ENCODE data around the gene ACO2.
"Not testable (repeated sequence)": the region's sequence is repeated elsewhere in the genome, so short reads cannot be mapped to it uniquely, and the experiment has no call there.

Gene ACO2

DNA sequence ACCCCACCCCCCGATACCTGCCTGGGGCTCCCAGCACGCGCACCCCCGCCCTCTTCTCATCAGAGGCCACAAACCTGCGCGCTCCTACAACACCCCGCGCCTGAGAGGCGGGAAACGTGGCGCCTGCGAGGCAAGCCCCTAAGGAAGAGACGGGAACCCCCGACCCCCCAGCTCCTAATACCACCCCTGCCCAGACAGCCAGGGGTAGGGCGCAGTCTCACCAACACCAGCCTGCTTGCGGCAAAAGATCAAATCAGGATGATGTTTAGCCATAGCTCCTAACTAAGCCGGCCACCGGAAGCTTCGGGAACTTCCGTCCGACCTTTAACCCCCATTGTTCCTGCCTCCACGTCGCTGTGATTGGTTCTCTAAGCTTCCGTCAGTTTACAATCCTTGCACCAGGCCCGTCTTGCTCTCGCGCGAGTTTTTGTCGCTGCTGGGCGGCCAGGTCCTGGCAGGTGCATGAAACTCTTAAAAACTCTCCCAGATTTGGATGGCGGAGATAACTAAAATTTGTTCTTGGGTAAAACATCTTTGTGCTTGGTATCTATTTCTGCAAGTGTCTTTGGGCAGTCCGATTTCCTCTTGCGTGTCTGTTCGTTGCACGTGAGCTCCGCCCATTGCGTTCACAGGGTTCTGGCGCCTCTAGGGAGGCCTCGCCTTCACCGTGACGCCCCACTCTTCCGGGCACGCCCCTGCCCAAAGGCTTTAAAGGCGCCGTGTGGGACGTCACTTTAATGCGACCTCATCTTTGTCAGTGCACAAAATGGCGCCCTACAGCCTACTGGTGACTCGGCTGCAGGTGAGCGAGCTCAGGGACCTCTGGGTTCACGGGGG lies at the start of gene ACO2, which contains the start of gene PHF5A:
ACO2 (plus strand) TSS at position 737 of the 837 bp plus-strand sequence; CDS start at position 767, 30 bp downstream.
PHF5A (minus strand) TSS at position 312 of the 837 bp plus-strand sequence; CDS start at position 273, 39 bp downstream.
- DNase-seq, result peak; percentile 96 to 98

DNA sequence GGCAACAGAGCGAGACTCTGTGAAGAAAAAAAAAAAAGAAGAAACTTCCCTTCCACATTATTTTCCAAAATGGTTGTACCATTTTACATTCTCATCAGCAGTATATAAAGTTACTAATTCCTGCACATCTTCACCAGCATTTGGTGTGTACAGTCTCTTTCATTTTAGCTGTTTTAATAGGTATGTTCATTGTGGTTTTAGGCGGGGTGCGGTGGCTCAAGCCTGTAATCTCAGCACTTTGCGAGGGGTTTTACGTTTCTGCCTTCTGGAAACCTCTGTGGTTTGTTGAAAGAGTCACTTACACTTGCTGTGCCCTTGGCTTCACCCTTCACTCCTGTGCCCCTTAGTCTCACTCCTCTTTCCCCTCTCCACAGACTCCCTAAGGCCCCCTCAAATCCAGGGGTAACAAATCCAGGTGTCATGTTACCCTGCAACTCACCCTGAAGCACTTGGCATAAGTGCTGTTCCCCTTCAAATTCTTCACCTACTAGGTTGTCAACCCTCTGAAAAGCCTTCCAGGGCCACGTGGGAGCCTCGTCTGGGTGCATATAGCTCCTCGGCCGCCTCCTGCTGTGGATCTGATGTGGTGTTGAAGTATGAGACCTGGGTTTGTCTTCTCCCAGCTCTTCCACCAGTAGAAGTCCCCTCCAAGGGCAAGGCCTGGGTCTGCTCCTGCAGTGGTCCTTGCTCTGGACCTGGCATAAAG lies 43.1 kb upstream of the ACO2 start:
- peak in 1 of 2 donors; percentile 55 for DNase-seq

DNA sequence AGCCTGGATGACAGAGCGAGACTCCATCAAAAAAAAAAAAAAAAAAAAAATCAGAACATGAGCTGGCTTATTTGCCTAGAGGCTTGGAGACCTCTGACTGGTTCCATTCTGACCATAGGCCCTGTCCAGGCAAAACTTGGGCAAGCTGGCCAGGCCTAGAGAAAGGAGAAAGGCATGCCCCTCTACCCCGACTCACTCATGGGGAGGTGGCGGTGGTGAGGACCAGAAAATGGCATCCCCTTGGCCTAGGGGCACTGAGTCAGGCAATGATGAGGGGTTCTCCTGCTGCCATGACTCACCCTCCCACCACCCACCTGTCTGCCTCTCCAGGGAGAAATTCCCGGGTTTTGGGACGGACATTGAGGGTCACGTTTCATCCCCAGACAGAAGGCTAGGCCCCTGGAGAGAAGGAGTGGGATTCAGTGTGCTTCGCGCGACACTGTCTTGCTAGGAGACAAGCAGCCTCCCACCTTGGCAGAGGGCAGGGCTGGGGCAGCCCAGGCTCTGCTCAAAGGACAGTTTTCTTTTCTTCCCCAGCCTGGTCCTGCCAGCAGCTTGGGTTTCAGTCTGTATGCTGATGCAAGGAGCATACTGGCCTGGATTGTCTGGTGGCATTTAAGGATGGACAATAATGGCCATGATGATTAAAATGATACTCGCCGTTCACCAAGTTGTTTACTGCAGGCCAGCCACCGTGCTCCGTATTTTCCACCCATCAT lies 39.5 kb upstream of the ACO2 start:
- no peak for DNase-seq

DNA sequence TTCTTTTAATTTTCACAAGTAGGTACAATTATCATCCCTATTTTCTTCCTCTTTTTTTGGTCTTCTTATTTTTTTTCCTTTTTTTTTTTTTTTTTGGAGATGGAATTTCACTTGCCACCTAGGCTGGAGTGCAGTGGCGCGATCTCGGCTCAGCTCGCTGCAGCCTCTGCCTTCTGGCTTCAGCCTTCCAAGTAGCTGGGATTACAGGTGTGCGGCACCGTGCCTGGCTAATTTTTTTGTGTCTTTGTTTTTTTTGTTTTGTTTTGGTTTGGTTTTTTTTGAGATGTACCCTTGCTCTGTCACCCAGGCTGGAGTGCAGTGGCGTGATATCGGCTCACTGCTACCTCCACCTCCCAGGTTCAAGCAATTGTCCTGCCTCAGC lies 39.0 kb upstream of the ACO2 start:
- no peak for DNase-seq

DNA sequence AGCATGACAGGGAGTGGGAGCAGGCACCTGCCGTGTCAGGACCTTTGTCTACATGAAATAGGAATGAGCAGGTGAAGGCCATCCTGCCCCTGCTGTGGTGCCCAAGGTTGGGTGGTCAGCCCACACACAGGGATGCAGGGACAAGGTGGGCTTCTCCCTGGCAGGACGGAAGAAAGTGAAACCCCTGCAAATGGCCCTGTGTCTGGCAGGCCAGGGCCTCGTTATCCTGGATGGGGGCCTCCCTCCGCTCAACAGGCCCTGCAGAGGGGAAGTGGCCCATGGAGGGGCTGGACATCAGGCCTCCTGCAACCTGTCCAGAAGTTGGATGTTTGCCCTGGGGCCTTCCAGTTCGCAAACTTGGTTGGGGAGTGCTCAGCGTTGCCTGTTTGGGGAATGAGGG lies 37.3 kb upstream of the ACO2 start:
- DNase-seq, result no peak

DNA sequence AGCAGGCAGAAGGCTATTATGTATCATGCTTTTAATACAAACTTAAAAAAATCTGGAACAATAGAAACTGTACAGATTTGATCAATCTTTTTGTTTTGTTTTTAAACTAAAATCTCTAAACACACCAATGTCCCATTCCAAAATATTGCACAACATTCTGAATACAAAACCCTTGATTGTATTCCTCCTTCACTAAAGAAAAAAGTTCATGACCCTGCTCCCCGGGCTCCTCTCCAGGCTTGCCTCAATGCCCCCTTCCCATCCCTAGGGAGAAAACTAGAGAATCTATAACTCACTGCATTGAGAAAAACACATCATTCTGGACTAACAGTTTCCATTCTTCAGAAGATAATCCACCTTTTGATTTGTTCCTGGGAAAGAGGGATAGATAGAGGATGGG lies 35.4 kb upstream of the ACO2 start:
- not testable (repeated sequence) for DNase-seq

DNA sequence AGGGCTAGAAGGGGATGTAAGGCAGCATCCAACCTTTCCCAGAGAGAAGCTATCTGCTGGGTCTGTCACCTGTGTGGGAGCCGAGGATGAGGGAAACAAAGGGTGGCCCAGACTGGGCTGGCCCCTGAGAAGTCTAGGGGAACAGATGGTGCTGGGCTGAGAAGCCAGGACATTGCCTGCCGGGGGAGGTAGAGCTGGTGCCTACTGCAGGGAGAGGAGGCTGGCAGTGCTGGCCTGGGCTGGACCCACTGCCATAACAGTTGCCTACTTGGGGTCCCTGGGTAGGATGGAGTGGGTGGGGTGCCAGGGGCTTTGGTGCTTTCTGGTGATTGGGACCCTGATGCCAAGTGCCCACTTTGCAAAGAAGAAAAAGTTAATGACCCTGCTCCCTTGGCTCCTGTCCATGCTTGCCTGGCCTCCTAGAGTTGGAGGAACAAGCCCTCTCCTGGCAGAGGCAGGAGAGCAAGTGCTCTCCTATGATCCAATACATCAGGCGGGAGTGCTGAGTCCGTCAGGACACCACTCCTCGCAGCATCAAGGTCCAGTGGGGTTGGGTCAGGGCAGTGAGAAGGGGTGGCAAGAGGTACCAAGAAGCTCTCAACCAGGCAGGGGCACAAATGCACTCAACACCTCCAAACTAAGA lies 34.4 kb upstream of the ACO2 start:
- DNase-seq, result not testable (repeated sequence)

DNA sequence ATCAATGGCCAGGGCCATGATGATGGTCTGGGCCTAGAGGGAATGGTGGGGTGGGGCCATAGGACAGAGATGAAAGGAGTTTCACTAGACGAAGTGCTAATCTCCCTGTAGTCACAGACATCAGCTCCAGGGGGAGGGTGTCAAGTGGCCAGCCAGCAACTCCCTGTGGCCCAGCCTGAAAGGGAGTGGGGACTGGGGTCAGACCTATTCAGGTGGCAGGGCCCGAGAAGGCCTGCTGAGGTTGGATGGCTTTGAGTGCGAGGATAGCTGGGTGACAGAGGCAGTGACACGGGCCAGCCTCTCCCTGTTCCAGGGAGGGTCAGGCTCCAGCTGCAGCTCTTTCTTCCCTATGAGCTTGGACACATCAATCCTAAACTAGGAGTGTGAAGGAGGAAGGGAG lies 33.4 kb upstream of the ACO2 start:
- DNase-seq, result no peak

DNA sequence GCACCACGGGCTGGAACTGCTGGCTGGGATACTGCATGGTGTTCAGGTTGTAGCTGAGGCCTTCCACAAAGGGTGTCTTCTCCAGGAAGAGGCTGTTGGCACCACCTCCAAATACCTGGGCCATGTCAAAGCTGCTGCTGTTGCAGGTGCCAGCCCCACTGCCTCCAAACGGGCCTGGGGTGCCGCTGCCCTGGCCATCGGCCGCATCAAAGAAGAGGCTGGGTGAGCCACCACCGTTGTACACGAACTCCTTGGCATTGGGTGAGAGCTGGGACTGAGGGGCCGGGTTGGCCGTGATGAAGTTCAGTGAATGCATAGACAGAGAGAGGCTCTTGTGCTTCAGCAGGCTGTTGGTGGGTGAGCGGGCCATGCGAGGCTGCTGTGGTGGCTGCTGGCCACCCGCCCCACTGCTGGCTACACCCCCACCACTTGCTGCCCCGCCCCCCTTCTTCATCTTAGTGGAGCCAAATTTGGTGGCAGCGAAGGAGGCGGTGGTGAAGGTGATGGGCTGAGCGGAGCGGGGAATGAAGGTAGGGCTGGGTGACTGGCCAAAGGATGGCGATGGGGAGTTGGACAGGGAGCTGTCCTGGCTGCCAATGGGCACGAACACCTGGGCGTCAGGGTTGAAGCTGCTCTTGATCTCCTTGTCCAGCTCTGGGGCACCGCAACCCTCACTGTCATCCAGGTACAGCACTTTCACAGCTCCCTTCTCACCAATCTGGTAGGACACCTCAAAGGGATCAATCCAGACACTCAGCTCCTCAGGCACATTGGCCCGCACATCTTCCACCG lies 32.4 kb upstream of the ACO2 start:
- DNase-seq, result no peak

DNA sequence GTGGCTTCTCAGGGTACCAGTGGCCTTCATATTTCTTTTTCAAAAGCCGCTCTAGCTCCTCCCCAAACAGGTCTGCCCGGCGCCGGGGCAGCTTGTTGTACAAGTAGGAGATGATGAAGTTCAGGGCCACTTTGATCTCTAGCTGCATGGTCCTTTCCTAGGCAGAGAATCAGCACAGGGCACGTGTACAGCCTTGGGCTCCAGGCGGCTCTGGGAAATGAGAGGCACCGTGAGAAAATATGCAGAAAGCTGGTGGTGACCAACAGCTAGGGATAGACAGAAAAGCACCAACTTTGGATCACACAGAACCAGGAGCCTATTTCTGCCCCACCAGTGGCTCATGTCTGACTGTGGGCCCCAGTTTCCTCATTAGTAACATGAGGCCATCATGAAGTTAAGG lies 31.7 kb upstream of the ACO2 start:
- DNase-seq, result no peak

DNA sequence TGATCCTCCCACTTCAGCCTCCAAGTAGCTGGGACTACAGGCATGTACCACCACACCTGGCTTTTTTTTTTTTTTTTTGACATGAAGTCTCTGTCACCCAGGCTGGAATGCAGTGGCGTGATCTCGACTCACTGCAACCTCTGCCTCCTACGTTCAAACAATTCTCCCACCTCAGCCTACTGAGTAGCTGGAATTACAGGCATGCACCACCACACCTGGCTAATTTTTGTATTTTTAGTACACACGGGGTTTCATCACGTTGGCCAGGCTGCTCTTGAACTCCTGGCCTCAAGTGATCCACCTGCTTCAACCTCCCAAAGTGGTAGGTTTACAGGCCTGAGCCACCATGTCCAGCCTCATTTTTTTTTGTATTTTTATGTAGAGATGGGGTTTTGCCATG lies 28.4 kb upstream of the ACO2 start:
- DNase-seq, result not testable (repeated sequence)

DNA sequence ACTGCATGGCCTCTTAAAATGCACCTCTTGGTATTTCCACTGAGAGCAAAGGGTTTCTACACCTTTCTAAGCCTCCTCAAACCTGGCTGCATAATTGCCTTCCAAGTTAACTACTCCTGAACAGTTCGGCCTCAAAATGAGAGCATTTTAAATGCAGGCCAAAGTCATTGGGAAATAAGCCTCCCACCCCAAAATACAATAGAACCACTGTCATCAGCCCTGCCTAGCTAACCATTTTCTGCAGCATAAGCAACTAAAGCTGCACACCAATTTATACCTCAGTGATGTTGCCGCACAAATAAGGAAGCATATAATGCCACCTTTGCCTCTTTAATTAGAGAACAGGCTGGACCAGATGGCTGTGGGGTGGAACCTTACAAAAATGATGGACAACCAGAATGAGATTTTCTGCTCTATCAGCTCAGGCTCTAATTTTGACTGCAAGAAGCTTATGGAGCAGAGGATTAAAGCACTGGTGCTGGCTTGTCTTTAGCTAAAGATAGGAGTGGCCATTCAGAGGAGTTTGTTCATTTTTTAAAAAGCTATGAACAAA lies 26.6 kb upstream of the ACO2 start:
- no peak for DNase-seq

DNA sequence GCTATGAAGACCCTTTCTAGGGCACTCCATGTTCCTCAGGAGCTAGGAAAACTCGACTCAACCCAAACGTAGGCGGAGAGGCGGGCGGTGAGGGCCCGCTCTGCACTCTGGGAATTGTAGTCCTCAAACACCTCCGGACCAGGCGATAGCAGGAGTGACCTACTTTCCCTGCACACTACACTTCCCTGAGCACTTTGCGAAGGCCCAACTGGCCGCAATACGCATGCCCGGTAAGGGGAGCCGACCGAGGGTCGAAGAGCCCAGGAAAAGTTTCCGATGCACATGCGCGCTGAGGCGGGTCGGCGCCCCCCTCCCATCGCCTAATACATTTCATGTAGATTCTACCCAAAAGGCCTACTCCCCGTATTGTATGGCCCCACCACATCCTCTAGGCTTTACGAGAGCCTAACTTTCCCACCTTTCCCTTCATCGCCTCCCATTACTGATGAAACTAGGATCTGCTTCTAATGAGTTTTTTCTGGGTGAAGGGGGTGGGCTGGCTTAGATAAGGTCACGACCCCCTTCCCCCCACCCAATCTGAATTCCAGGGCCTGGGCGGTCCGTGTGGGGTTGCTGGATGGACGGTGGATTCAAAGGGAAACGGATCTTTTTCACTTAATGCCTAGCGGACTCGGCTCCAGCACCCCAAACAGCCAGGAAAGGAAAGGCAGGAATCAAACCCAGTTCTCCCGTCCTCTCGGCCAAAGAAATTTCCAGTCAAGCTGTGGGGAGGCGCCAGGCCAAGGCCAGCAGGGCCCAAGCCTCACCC lies 24.4 kb upstream of the ACO2 start:
- DNase-seq, result peak; percentile 89 to 90

DNA sequence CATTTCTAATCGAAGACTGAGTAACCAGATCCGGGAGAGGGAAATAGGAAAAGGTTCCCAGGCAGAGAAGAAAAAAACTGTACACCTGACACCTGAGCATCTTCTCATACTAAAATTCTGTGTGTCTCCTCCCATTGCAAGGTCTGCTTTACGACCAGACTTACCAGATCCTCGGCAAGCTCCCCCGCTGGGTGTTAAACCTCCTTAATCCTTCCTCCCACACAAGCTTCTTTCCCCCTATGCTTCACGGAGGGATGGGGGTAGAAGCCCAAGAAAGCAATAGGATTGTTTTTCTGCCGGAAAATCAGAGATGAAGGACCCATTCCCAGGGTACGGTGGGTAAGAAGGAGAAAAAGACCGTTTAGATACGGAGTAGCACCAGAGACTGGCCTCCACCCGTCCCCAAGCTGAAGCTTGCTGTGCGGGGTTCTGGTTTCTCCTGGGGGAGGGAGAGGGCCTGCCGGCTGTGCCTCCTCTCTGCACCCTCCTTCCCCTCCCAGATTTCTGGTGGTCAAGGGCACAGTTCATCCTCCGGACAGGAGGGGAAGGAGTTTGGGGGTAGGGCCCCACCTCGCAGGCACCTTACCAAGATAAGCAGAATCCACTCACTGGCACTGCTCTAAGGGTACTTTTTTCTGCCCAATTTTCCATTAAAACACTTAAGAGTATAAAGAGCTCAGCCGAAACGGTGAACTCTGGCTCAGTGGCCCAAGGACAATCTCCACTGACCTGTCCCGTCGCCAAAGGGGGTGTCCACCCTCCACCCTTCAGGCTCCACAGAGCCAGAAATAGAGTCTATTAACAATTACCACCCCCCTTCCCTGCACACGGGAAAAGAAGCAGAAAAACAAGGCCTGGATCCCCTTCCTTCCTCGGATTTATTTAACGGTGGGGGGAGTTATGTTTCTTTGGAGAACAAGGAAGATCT lies 23.5 kb upstream of the ACO2 start:
- peak in 1 of 2 donors; percentile 38 for DNase-seq

DNA sequence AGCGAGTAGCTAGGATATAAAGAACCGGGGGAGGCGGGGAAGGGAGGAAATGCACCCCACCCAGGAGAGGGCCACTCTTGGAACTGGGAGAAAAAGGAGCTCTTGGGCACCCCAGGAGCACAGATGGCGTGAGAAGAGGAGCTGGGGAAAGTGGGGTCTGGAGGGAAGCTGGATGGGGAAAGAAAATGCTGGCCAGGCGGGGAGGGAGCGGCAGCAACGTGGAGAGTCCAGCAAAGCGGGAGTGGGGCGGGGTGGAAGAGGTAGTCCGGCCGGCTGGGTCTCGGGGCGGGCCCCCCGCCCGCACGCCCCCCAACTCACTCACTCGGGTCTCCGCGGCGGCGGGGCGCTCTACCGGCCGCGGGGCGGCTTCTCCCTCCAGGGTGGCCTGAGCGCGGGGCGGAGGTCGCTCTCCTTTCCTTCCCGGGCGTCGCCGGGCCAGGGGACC lies 22.8 kb upstream of the ACO2 start:
- DNase-seq, result peak; percentile 13 to 17

DNA sequence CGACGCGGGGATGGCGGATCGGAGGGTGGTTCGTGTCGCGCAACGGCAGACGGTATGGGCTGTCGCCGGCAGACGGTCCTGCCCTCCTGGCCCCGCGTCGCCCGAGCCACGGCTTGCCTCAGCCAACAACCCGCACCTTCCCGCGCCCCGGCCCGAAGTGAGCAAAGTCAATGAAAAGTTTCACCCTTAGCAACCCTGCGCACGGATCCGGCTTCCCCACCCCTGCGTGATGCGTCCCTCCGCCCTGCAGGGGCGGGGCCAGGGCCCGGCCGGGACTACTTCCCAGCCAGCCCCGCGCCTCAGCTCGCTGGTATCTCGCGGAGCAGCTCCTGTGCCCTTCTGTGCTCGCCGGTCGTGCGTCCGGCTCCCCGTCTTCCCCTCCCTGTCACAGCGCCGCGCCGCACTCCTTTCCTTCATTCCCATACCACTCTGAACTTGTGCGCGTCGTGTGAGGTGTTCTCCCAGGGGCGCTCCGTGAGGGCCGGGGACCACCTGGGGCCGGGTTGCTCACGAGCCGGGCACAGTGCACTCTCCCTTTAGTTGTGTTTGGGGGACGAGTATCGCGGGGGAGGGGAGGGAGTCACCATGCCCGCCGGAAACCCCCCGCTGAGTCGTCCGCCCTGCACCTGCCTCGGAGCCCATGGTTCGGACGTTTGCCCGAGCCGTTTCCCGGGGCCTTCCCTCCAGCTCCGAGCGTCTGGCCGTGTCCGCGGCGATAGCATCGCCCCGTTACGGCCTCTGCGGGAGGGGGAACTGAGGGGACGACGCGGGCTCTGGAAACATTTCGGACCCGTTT lies 22.1 kb upstream of the ACO2 start, which contains the start of gene TOB2:
TOB2 (minus strand) TSS at position 163 of the 796 bp plus-strand sequence. CDS start 9,456 bp downstream, outside the sequence.
- peak; percentile 94 to 95 for DNase-seq

DNA sequence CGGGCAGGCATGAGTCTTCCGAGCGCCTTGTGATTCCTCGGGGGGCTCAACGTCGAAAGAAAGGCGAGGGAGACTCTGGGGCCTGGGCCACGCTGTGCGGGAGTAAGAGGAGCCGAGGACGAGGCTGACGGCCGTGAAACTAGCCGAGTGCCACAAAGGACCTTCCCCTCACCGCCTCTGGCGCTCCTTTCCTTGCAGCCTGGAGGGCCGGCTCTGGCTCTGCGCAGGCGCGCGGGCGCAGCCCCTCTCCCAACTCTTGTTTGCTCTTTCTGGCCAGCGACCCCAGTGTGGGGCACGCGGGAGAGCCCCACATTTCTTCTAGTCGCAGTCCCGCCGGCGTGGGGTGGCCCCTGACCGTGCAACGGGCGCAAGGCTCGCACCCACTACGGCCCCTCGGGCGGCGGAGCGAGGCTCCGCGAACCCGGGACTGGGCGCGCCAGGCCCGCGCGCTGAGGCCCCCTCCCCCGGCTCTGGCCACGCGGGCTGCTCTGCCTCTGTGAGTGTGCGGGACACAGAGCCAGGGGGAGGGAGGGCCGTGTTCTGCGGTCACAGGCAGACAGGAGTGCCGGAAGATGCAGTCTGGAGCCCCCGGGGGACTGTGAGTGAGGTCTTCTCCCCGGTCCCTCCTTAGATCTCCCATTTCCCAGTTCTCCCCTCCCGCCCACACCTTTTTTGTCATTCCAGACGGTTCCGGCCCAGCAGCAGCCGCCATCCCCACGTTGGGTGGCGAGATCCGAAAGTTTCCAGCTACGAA lies 21.3 kb upstream of the ACO2 start:
- peak; percentile 58 to 69 for DNase-seq
